ENCODE data around the gene C10orf53.

C10orf53 gene

DNA sequence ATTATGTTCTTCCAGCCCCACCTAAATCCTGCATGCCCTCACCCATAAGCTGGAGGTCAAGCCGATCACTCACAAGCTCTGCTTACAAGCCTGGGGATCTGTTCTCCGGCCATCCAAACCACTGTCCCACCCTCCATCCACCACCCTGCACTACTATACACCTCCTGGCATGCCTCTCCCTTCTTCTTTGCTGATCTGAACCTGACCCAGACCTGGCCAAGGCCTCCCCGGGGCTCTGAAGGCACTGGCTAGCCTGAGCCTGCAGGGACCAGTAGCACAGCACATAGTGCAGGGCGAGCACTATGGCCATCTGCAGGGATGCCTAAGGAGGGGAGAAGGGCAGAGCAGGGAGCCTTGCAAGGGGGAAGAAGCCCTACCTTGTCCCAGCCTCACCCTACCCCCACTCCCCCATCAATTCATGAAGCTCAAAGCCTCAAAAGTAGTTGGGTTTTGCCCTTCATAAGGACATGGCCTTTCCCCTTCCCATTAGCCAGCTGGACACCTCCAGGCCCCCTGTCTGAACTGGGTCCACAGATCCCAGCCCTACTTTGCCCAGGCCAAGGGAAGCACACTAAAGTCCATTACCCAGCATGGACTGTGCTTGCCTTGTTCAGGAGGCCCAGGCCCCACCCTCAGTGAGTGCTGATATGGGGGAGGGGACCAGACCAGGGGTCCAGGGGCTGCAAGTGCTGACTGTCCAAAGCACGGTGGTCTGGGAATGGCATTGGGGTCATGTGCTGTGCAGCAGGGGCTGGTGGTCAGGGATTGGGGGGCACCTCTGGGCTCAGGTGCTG is 36.0 kb upstream of the C10orf53 start:
- ChIA-PET POLR2A (no interaction called here), CTCF (no interaction called here)
- DNase-seq (ENCODE audit: extremely low spot score): no peak
- TF ChIP-seq SUZ12 (IDR thresholded peaks at IDR 0.05) (no peak), ZNF384 (IDR thresholded peaks at IDR 0.05) (no peak), FOXM1 (IDR thresholded peaks at IDR 0.05; ENCODE audit: borderline replicate concordance) (no peak), LEF1 (IDR thresholded peaks at IDR 0.05; ENCODE audit: borderline replicate concordance) (no peak), NFRKB (IDR thresholded peaks at IDR 0.05) (no peak), FOXA1 (IDR thresholded peaks at IDR 0.05) (no peak), CTBP1 (IDR thresholded peaks at IDR 0.05; ENCODE audit: borderline replicate concordance) (no peak), FOXK2 (IDR thresholded peaks at IDR 0.05) (no peak), ARNT (IDR thresholded peaks at IDR 0.05) (no peak), ELF4 (IDR thresholded peaks at IDR 0.05) (no peak), TARDBP (IDR thresholded peaks at IDR 0.05) (no peak), L3MBTL2 (conservative IDR thresholded peaks at IDR 0.05) (no peak)

DNA sequence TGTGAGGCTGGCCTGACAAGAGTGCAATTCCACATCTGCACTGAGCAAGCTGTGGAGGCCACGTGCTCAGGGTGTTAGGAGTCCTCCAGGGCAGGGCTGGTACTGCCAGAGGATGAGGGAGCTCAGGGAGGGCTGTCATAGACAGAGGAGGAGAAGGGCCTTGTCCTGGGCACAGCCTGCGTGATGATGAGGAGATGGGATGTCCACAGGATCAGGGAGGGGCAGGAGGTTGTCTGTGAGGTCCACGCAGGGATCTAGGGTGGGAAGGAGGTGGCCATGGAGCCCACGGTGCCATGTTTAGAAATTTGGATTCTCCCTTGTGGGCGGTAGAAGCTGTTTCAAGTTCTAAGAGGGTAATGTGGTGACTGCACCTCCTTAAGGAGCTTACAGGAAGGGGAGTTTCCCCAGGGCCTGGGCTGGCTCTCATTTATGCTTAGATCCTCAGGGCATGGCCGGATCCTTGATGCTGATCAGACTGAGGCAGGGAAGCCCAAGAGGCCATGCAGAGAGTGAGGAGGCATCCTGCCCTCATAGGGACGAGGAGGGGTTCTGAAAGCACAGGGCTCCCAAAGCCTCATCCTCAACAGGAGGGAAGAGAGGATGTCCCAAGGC is 35.3 kb upstream of the C10orf53 start:
- TF ChIP-seq BHLHE40 (IDR thresholded peaks at IDR 0.05; ENCODE audit: borderline replicate concordance) (no peak), TARDBP (IDR thresholded peaks at IDR 0.05) (no peak), ZNF384 (IDR thresholded peaks at IDR 0.05) (no peak), HDGF (IDR thresholded peaks at IDR 0.05; ENCODE audit: borderline replicate concordance) (no peak), SP1 (IDR thresholded peaks at IDR 0.05) (no peak), ELF4 (IDR thresholded peaks at IDR 0.05) (no peak), FOXA1 (IDR thresholded peaks at IDR 0.05) (no peak), FOXK2 (IDR thresholded peaks at IDR 0.05) (no peak)
- CTCF ChIA-PET: interaction anchor here (0.6 kb wide), 1 partner anchor 1016 kb away, joined by 3 read pairs; no protein-coding TSS in a partner anchor
- no peak for DNase-seq (ENCODE audit: extremely low spot score)
- POLR2A ChIA-PET: no interaction called here

DNA sequence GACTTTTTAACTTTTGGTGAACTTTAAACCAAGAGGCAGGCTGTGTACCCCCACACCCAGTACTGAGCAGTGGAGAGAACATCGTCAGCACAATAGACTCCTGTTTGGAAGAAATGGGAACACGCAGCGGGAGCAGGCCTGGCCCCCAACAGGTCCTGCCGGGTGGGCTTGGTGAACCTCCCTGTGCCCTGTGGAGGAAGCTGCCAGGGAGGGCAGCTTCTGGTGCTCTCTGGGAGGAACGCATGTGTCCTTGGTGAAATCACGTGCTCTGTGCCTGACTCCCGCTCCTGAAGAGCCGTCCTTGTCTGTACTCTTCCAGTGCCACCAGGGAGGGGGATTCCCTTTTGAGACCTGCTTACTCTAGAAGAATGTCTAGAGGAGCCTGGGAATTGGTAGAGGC is 34.0 kb upstream of the C10orf53 start:
- POLR2A ChIA-PET: no interaction called here

DNA sequence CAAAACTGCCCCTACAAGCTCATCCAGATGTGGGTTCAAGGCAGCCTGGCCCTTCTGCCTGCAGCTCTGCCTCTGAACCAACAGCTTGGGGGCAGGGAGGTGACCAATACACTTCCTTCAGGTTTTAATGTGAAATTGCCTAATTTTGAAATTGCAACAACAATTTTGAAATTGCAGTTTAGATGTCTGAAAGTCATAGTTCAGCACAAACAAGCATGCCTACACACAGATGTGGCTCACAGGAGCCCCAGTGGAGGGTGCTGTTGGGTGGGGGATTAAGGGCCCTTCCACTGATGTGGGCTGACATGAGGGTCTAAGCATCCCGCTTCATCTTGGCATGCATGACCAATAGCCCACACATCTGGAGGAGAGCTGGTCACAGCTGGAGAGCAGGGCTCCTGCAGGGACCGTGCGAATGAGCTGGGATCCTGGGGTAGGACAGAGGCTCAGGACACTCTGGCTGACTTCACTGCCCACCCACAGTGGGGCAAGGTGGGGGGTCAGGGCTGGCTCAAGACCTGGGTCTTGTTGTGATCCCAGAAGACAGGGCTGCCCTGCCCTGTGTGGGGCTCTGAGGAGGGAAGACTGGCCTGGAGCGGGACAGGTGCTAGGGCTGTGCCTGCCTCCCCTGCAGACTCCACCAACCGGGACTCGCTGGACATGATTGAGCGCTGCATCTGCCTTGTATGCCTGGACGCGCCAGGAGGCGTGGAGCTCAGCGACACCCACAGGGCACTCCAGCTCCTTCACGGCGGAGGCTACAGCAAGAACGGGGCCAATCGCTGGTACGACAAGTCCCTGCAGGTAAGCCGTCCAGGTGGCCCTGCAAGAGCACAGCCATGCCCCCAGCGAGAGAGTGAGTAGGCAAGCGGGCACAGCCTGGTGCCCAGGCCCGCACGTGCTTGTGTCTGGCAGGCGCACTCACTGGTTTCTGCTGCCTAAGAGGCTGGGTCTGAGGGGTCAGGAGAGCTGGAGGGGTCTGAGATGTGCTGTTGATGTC is 33.3 kb upstream of the C10orf53 start:
- CTCF ChIA-PET: no interaction called here
- TF ChIP-seq L3MBTL2 (conservative IDR thresholded peaks at IDR 0.05): no peak
- TF ChIP-seq FOXM1 (IDR thresholded peaks at IDR 0.05; ENCODE audit: borderline replicate concordance): no peak
- TF ChIP-seq BHLHE40 (IDR thresholded peaks at IDR 0.05; ENCODE audit: borderline replicate concordance): no peak
- TF ChIP-seq SUZ12 (IDR thresholded peaks at IDR 0.05): no peak
- TF ChIP-seq, protein P1, sequence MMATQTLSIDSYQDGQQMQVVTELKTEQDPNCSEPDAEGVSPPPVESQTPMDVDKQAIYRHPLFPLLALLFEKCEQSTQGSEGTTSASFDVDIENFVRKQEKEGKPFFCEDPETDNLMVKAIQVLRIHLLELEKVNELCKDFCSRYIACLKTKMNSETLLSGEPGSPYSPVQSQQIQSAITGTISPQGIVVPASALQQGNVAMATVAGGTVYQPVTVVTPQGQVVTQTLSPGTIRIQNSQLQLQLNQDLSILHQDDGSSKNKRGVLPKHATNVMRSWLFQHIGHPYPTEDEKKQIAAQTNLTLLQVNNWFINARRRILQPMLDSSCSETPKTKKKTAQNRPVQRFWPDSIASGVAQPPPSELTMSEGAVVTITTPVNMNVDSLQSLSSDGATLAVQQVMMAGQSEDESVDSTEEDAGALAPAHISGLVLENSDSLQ (IDR thresholded peaks at IDR 0.05): no peak
- no peak for TF ChIP-seq CTBP1 (IDR thresholded peaks at IDR 0.05; ENCODE audit: borderline replicate concordance)
- TF ChIP-seq LEF1 (IDR thresholded peaks at IDR 0.05; ENCODE audit: borderline replicate concordance): no peak
- TF ChIP-seq ZNF384 (IDR thresholded peaks at IDR 0.05): no peak
- no peak for TF ChIP-seq SP1 (IDR thresholded peaks at IDR 0.05)
- no peak for TF ChIP-seq ELF4 (IDR thresholded peaks at IDR 0.05)
- TF ChIP-seq FOXK2 (IDR thresholded peaks at IDR 0.05): no peak
- no peak for TF ChIP-seq NFRKB (IDR thresholded peaks at IDR 0.05)
- TF ChIP-seq ARNT (IDR thresholded peaks at IDR 0.05): no peak
- TF ChIP-seq HDGF (IDR thresholded peaks at IDR 0.05; ENCODE audit: borderline replicate concordance): no peak
- POLR2A ChIA-PET: no interaction called here
- DNase-seq (ENCODE audit: extremely low spot score): no peak

More for the DNA sequence above, 34.0 kb upstream of the C10orf53 start:
- TF ChIP-seq NFRKB (IDR thresholded peaks at IDR 0.05): no peak
- no peak for TF ChIP-seq BHLHE40 (IDR thresholded peaks at IDR 0.05; ENCODE audit: borderline replicate concordance)
- no peak for TF ChIP-seq L3MBTL2 (conservative IDR thresholded peaks at IDR 0.05)
- no peak for TF ChIP-seq ELF4 (IDR thresholded peaks at IDR 0.05)
- no peak for TF ChIP-seq SP1 (IDR thresholded peaks at IDR 0.05)
- no peak for TF ChIP-seq ARNT (IDR thresholded peaks at IDR 0.05)
- no peak for TF ChIP-seq FOXK2 (IDR thresholded peaks at IDR 0.05)
- no peak for TF ChIP-seq ZNF384 (IDR thresholded peaks at IDR 0.05)
- no peak for TF ChIP-seq HDGF (IDR thresholded peaks at IDR 0.05; ENCODE audit: borderline replicate concordance)
- no peak for TF ChIP-seq LEF1 (IDR thresholded peaks at IDR 0.05; ENCODE audit: borderline replicate concordance)
- TF ChIP-seq TARDBP (IDR thresholded peaks at IDR 0.05): no peak
- no peak for DNase-seq (ENCODE audit: extremely low spot score)
- CTCF ChIA-PET: no interaction called here

DNA sequence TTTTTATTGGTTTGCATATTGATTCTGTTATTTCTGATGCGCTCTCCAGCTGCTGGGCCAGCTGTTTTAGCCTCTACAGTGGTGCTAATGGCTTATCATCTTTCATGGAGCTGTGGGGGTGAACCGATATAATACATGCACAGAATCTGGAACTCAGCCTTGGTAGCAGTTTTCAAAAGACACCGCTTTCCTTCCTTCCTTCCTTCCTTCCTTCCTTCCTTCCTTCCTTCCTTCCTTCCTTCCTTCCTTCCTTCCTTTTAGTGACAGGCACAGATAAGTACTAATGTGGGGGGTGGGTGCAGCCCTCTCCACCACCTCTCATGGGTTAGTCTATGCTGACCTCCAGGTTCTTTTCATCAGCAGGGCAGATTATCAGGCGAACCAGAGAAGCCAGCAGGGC is 31.9 kb upstream of the C10orf53 start:
- POLR2A ChIA-PET: no interaction called here
- CTCF ChIA-PET: no interaction called here
- DNase-seq (ENCODE audit: extremely low spot score): no peak
- TF ChIP-seq HDGF (IDR thresholded peaks at IDR 0.05; ENCODE audit: borderline replicate concordance) (no peak), SP1 (IDR thresholded peaks at IDR 0.05) (no peak), ELF4 (IDR thresholded peaks at IDR 0.05) (no peak), TARDBP (IDR thresholded peaks at IDR 0.05) (no peak), NFRKB (IDR thresholded peaks at IDR 0.05) (no peak), L3MBTL2 (conservative IDR thresholded peaks at IDR 0.05) (no peak), ZNF384 (IDR thresholded peaks at IDR 0.05) (no peak), LEF1 (IDR thresholded peaks at IDR 0.05; ENCODE audit: borderline replicate concordance) (no peak), CTBP1 (IDR thresholded peaks at IDR 0.05; ENCODE audit: borderline replicate concordance) (no peak)
- TF ChIP-seq, protein P1 (IDR thresholded peaks at IDR 0.05): no peak

All from HEK293T (cell line).